22Rv1 (cell line): Measurements from ENCODE around the gene CRAMP1.

ENCODE experiments used
- H3K27ac ChIP-seq: fragments of 450-650 bp; 2 replicates; pipeline ENCODE4 v1.5.1; 2017
- CTCF ChIP-seq: fragments of 450-650 bp; IDR thresholded peaks from 2 replicates; pipeline ENCODE4 v1.5.1; 2017; ENCODE audit warnings: mild to moderate bottlenecking
- ZFX ChIP-seq: fragments of 450-650 bp; IDR thresholded peaks from 2 replicates; pipeline ENCODE4 v1.6.1; 2017; ENCODE audit warnings: antibody characterized with exemption, borderline replicate concordance

Gene CRAMP1

GRCh38 chr16:1654505-1655268, 42.5 kb downstream of the CRAMP1 start:
- no peak overlapping the region for H3K27ac ChIP-seq
- TF ChIP-seq ZFX, result no peak
- no peak for TF ChIP-seq CTCF

GRCh38 chr16:1655269-1655807, 43.2 kb downstream of the CRAMP1 start:
- TF ChIP-seq CTCF, result no peak
- TF ChIP-seq ZFX, result no peak
- H3K27ac ChIP-seq, result no peak overlapping the region

- no peak for TF ChIP-seq ZFX
- no peak overlapping the region for H3K27ac ChIP-seq
Measured at GRCh38 chr16:1655909-1656807, 44.0 kb downstream of the CRAMP1 start.

- TF ChIP-seq CTCF, result no peak
- TF ChIP-seq ZFX, result no peak
- no peak overlapping the region for H3K27ac ChIP-seq
Measured at GRCh38 chr16:1656808-1657617, 44.9 kb downstream of the CRAMP1 start.

- no peak overlapping the region for H3K27ac ChIP-seq
- no peak for TF ChIP-seq ZFX
- no peak for TF ChIP-seq CTCF
Measured at GRCh38 chr16:1657841-1658240, 45.7 kb downstream of the CRAMP1 start.

- H3K27ac ChIP-seq, result no peak overlapping the region
- TF ChIP-seq ZFX (no peak), CTCF (no peak)
Measured at GRCh38 chr16:1659031-1659430, 46.9 kb downstream of the CRAMP1 start.

GRCh38 chr16:1661826-1662225, 49.7 kb downstream of the CRAMP1 start:
- TF ChIP-seq CTCF (no peak), ZFX (no peak)
- H3K27ac ChIP-seq, result no peak overlapping the region
